HG03060 (cell line): ENCODE results near the gene MS4A4E.
A peak's percentile ranks its signal among the peaks of the same experiment; 100 is the strongest.
"Not testable (repeated sequence)": the region's sequence is repeated elsewhere in the genome, so short reads cannot be mapped to it uniquely, and the experiment has no call there.

ENCODE experiments used
- ATAC-seq: cut with Tn5 transposase; IDR thresholded peaks from one replicate; pipeline ENCODE4 v1.9.1; 2021; ENCODE audit warnings: low read depth, moderate number of reproducible peaks; ENCODE audit not compliant: unreplicated experiment

Gene MS4A4E

DNA sequence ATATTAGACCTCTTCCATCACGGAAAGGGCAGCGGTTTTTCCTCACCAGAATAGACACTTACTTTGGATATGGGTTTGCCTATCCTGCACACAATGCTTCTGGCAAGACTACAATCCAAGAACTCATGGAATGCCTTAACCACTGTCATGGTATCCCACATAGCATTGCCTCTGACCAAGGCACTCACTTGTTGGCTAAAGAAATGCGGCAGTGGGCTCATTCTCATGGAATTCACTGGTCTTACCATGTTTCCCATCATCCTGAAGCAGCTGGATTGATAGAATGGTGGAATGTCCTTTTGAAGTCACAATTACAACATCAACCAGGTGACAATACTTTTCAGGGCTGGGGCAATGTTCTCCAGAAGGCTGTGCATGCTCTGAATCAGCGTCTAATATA lies 20.8 kb downstream of the MS4A4E start:
- ATAC-seq, result no peak

DNA sequence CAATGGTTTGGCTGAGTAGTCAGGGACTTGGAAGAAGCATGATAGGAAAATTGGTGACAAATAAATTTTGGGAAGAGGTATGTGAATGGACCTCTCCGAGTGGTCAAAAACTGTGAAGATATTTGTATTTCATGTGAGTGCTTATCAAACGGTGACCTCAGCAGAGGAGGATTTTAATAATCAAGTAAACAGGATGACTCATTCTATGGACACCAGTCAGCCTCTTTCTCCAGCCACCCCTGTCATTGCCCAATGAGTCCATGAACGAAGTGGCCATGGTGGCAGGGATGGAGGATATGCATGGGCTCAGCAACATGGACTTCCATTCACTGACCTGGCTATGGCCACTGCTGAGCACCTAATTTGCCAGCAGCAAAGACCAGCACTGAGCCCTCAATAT lies 21.2 kb downstream of the MS4A4E start:
- ATAC-seq, result no peak

DNA sequence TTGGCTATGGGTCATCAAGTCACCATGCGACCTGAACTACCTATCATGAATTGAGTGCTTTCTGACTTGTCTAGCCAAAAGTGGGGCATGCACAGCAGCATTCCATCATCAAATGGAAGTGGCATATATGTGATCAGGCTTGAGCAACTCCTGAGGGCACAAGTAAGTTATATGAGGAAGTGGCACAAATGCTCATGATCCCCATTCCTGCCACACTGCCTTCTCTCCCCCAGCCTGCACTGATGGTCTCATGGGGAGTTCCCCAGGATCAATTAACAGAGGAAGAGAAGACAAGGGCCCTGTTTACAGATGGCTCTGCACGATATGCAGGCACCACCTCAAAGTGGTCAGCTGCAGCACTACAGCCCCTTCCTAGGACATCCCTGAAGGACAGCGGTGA lies 21.8 kb downstream of the MS4A4E start:
- no peak for ATAC-seq

DNA sequence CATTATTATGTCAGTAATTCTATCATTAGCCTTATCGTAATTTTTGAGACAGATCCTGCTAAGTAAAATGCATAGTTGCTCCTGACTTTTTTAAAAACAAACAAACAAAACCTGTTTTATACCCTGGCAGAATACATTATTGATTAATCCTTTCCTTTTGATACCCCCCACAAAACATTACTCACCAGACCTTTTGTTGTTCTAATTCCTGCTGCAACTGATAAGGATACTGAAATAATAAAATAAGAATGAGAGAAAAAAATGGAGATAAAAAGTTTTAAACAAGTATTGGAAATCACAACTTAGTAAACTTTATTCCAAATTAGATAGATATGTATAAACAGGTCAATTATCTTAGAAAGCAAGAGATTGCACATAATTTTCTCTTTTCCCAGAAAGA lies 28.6 kb downstream of the MS4A4E start:
- no peak for ATAC-seq

DNA sequence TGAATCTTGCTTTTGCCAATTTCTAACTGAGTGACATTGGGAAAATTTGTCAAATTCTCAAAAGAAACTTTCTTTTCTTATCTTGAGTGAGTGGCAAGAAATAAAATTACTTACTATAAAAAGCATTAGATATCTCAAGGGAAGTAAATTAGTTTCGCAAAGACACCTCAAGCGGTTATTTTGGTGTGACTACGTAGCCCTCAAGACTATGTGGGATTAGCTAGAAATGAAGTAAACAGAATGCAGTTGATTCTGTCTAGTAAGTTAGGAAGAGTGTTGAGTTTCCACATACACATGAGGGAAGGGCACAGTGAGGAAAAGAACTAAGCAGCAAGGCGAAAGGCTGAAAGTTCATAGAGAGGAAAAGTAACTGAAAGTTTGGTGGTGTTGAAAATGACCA lies 31.7 kb downstream of the MS4A4E start:
- ATAC-seq, result no peak

DNA sequence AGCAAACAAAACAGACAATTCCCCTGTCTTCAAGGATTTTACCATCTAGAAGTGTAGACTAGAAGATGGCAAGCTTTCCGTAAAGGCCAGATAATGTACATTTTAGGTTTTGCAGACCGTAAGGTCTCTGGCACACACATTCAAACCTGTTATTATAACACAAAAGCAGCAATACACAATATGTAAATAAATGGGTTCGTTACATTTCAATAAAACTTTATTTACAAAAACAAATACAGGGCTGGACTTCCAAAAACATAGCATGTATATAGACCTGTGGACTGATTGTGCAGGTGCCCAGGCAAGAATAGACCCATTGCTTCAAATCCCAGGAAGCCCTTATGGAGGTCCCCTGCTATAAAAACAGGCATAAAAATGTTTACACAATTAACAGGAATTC lies 33.0 kb downstream of the MS4A4E start:
- no peak for ATAC-seq

DNA sequence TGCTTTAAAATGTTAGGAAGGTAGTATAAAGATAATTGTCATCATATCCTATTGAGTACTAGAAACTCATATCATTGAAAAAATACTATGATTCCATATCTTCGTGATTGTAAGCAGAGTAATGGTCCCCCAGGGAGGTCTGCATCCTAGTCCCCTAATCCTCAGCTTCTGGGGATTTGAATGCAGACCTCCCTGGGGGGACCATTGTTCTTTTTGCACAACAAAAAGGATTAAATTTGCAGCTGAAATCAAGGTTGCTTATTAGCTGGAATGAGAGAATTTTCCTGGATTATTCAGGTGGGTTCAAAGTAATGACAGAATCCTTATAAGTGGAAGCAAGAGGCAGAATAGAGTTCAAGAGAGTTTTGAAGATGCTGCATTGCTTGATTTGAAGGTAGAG lies 34.0 kb downstream of the MS4A4E start:
- no peak for ATAC-seq

DNA sequence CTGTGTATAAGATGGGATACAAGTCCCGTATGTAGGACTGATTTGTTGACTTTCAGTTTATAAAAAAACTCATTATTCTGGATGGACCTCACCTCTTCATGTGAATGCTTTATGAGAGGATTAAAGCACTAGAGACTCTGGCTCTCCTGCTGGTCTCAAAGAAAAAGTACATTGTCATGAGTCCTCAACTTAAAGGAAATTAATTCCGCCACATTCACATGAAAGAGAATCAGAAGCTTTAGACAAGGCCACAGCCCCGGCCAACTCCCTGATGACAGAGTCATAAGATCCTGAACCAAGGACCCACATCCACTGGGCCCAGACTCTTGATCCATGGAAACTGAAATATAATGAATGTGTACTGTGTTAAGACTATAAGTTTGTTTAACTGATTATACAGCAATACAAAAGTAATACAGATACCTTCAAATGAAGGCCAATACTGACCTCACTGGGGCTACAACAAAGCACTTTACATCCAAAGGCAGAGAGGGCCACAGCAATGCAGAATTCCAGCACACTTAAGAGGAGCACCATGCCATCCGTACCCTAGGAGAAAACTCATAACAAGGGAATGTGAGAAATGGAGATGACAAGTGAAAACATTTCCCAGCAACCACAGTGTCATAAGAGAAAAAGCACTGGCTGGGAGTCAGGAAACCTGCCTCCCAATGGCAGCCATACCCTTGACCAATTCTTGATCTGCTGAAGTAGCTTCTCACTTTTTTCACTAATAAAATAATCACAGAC lies 34.6 kb downstream of the MS4A4E start:
- ATAC-seq, result no peak

DNA sequence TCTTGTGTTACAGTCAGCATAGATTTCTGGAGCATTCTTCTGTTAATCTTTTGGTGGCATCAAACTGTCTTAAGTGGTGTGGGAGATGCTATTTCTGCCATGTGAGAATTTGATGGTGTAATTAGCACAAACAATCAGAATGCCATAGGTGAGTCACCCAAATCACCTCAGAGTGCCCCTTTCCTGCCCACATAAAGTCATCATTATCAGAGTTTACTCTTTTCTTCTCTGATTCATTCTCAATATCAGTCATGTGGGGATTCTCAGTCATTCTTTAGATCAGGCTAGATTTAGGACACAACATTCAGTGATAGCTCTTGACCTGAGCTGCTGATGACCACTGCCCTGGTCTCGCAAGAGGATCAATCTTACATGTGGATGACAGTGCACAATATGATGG lies 36.3 kb downstream of the MS4A4E start:
- ATAC-seq, result no peak

DNA sequence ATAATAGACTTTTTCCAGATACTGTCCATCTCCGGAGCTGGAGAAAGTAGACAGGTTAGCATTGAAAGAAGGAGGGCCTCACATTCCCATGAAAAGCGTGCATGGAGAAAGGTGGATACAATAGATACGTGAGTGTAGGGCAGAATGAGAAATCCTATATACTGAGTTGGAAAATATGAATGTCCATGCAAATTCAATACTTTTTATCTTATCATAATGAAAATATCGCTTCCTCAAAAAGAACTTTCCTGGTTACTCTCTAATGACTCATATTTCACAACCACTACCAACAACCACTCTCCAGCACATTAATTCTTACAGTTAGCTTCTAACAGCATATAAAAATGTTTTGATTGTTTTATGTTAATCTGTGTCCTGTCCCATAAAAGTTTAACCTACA lies 38.0 kb downstream of the MS4A4E start:
- peak; percentile 57 for ATAC-seq

DNA sequence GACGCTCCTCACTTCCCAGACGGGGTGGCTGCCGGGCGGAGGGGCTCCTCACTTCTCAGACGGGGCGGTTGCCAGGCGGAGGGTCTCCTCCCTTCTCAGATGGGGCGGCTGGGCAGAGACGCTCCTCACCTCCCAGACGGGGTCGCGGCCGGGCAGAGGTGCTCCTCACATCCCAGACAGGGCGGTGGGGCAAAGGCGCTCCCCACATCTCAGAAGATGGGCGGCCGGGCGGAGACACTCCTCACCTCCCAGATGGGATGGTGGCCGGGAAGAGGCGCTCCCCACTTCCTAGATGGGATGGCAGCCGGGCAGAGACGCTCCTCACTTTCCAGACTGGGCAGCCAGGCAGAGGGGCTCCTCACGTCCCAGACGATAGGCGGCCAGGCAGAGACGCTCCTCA lies 41.6 kb downstream of the MS4A4E start:
- ATAC-seq, result not testable (repeated sequence)

DNA sequence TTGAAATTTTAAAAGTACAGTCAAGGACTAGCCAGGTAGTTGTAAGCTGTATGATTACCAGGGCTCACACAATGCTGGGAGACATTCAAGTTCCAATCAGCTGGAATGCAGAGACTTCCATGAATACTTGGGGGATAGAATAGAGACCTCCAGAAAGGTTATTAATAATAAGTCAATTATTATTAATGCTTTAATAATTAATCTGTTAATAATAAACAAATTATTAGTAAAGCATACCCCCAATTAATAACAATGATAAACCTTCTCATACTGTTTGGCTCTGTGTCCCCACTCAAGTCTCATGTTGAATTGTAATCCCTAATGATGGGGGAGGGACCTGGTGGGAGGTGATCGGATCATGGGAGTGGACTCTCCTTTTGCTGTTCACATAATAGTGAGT lies 45.5 kb downstream of the MS4A4E start:
- ATAC-seq, result no peak

DNA sequence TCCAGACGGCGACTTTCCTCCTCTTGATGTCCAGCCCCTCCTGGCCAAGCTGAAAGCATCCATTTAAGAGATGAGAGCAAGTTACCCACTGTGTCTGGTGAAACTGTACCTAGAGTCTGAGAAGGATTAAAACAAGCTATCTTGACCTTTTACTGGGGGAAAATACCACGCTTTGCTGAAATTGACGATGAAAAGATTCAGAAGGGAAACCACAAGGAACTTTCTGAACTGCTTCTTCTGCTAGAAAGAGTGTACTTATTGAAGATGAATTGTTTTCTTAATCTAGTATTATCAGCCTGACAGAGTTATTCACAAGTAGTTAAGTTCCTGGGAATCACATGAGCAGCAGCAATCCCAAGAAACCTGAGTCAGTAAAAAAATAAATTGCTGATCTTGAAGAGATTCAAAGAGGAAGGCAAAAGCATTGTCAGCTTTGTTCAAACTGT lies 47.0 kb downstream of the MS4A4E start:
- ATAC-seq, result no peak

DNA sequence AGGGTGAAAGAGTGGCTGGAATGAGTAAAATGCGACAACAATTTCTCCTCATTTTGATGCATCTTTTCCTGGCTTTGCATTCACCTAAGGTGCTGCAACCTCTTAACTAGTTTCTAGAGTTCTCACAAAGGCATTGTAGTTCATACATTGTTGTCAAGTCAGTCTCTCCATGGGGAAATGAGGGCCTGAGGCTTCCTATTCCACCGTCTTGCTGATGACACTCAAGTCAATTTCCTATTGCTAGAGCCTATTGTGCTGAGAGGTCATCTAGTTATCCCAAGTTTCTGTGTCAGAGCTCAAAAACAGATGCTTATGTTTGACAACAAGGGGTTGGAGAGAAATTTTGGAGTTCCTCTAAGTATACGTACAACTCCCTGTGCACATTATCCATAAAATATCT lies 48.4 kb downstream of the MS4A4E start:
- no peak for ATAC-seq

DNA sequence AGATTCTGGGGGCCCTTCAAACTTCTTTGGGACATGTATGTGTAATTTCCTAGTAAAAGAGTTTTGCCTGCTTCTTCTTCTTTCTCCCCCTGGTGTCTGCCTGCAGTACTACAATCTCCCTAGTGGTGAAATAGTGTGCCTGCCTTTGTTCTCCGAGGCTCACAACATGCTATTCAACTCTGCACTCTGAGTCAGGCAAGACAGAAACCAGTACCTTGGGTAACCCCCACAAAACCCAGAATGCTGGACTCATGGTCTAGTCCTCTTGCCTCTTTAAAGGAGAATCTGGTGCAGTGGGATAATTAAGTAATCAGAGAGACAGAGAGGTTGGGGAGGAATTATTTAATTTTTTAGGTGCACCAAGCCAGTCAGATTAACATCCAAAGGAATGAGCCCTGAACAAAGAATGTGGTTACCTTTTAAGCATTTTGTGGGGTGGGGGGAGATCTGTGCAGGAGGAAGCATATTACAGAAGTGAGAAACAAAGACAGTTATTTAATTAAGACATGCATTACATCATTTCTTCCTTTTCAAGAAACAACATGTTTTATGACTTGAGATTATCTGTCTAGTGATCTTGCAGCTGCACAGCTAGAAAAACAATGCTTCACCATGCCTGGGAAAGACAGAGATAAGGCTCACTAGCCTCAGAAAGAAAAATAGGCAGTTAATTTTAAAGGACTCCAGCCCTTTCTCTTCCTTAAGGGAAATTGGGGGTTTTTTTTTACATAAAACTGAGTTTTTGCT lies 49.1 kb downstream of the MS4A4E start:
- ATAC-seq, result no peak

DNA sequence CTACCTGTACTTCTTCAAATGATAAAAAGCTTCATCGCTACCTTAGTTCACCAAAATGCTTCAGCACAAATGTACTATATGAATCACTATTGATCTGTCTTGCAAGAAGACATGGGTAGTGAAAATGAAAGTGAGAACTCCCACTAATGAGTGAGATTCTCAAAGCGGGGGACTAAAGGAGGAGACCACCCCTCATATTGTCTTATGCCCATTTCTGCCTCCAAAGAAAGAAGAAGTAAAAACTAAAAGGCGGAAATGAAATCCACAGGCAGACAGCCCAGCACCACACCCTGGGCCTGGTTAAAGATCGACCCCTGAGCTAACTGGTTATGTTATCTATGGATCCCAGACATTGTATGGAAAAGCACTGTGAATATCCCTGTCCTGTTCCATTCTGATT lies 50.4 kb downstream of the MS4A4E start:
- ATAC-seq, result not testable (repeated sequence)

DNA sequence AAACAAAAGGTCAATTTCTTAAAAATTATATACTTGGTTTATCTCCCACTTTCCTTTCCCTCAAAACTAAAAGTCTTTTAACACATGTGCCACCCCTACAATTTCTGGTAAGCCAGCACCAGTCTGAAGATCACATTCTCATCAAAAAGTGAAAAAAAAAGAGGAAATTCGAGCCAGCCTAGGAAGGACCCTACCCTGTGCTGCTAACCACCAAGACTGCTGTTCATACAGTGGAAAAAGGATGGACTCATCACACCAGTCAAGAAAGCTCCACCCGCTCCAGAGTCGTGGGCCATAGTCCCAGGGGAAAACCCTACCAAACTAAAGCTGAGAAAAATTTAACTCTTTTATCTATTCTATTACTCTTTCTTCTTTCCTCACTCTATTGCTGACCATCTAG lies 54.5 kb downstream of the MS4A4E start:
- not testable (repeated sequence) for ATAC-seq

DNA sequence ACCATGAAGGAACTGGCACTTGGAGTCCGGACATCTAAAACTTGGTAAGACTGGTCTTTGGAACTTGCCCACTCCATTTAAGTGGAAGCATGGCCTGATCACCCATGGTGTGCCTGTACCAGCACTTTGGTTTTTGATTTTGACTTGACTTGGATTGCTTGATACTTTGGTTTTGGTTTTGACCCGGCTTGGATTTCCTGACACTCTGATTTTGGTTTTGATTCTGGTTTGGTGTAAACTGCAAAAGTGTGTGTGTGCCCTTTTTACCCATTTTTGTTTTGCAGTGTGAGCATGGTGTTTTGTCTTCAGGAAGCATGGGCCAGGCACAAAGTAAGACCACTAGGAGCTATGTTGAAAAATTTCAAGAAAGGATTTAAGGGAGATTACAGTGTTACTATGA lies 56.8 kb downstream of the MS4A4E start:
- ATAC-seq, result not testable (repeated sequence)

DNA sequence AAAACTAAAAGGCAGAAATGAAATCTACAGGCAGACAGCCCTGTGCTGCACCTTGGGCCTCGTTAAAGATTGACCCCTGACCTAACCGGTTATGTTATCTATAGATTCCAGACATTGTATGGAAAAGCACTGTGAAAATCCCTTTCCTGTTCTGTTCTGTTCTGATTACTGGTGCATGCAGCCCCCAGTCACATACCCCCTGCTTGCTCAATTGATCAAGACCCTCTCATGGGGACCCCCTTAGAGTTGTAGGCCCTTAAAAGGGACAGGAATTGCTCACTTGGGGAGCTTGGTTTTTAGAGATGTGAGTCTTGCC lies 57.5 kb downstream of the MS4A4E start:
- not testable (repeated sequence) for ATAC-seq

DNA sequence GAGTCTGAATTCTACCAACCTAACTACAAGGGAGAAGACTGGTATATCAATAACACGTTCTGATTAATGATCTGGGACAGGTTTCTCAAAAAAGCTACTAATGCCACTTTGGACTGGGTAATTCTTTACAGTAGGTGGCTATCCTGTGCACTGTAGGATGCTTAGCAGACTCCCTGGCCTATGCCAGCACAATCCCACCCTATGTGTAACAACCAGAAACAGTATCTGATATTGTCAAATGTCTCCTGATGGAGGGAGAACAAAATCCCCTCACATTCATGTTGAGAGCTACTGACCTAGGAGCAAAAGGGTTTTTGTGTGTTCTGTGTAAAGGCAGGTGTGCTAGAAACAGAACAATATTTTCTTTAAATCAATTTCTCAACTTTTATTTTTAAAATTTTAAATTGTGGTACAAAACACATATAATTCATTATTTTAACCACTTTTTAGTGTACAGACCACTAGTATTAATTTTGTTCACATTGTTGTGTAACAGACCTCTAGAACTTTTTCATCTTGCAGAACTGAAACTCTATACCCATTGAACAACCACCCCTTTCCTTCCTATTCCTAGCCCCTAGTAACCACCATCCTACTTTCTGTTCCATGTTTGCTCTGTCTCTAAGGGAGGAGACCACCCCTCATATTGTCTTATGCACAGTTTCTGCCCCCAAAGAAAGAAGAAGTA lies 58.0 kb downstream of the MS4A4E start:
- ATAC-seq, result no peak

DNA sequence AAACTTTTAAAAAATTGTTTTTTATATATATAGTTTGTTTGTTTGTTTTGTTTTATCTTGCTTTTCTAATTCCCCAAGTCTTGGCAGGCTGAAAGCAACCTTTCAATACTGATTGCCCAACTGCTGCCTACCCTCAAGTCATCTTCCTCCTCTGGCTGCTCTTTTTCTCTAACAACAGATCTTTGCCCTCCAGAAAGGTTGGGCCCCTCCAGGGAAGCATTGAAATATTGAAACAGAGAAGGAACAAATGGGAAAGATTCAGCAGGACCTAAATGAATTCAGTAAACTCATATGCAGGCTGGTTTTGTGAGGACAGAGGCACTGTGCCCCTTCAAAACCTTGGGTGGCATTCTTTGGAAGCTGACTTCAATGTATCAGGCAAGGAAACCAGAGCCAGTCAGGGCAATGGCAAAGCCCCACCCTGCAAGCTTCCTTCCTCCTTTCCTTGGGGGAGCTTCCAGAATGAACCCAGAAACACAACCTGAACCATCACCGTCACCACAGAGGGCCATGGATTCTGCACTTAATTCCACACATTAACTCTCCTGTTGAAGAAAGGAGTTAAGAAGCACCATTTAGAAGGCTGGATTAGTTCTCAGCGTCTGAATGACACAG lies 59.2 kb downstream of the MS4A4E start:
- ATAC-seq, result no peak
